ENCODE results near the gene CACNA1C.
A peak's percentile ranks its signal among the peaks of the same experiment; 100 is the strongest.

The CACNA1C gene

DNA sequence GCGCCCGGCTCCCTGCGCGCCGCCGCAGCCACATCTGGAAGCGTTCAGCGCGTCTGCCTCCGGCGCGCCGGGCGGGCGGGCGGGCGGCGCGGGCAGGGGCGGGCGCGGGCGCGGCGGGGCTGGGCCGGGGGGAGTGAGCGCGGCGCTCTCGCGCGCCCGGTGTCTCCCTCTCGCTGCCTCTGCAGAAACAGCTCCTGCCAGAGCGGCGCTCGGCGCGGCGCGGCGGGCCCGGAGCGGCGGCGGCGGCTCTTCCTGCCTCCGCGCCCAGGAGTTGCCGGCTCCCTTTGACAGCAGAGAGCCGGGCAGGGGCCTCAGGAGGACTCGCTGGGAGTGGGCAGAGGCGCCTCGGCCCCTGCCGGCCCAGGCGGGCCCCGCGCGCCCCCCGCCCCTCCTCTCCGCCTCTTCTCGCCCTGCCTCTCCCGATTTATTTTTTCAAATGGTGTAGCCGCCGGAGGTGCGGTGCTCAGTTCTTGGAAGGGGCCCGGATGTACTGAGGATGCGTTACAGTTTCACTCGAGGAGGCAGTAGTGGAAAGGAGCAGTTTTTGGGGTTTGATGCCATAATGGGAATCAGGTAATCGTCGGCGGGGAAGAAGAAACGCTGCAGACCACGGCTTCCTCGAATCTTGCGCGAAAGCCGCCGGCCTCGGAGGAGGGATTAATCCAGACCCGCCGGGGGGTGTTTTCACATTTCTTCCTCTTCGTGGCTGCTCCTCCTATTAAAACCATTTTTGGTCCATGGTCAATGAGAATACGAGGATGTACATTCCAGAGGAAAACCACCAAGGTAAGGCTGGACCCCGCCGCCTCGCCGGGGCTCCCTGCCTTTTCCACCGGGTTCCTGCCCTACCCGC, at the start of gene CACNA1C:
TSS of gene CACNA1C (plus strand) at position 162 of the 853 bp plus-strand sequence. CDS start at position 738, 576 bp downstream.
- peak in 1 of 2 experiments; percentile 15 for DNase-seq (ENCODE audit: low read depth in 2 of 2)

DNA sequence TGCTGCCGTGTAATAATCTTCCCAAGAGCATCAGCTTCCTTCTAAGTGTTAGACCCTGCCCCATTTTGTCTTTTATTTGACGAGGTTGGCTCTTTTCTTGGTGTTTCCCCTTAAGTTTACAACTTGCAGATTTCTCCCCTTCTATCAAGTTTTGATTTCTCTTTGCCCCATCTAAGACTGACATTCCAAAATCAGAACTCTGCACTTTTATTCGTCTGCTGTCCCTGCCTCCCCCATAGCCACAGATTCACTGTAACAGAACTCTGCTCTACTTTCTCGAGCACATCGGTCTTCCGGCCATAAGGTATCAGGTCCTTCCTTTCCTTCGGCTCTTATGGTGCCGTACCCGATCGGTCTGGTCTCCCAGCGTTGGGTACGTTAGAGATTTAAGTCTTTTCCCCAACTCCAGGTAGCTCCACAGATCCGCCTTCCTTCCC, 49.1 kb upstream of the CACNA1C start:
- DNase-seq (ENCODE audit: low read depth in 2 of 2) = no peak

DNA sequence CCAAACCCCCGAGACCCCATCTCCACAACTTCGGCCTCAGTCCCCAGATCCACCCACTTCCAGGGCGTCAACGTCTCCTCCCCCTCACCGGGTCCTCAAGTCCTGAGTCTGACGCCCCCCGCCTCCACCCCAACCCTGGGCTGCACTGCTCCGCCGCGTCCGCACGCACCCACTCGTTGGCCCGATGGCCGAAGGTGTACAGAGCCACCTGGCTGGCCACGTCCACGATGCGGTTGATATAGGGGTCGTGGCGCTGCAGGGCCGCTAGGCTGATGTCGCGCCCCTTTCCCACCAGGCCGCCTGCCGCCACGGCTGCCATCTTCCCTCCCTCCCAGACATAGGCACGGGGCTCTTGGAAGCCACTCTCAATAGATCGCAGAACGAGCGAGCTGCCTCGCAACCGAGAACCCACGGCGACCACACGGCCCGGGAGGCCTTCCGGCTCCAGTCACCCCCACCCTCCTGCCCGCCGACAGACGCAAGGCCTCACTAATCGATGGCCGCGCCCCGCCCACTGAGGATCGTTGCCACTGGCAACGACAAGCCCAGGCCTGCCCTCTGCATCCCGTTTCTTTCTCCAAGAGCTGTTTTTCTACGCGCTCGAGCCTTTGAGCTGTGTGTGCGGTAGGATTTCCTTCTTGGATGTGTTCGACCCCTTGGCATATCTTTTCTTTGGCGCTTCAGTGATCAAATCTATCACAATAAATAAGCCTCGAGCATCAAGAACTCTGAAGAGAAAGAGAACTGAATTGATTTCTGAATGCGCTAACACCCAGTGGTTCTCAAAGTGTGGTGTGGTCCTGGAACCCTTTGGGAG, 48.5 kb upstream of the CACNA1C start, which contains the start of gene DCP1B:
TSS of gene DCP1B (minus strand) at position 345 of the 817 bp plus-strand sequence. CDS start at position 319, 26 bp downstream.
- DNase-seq (ENCODE audit: low read depth in 2 of 2) = peak; percentile 89 to 93

DNA sequence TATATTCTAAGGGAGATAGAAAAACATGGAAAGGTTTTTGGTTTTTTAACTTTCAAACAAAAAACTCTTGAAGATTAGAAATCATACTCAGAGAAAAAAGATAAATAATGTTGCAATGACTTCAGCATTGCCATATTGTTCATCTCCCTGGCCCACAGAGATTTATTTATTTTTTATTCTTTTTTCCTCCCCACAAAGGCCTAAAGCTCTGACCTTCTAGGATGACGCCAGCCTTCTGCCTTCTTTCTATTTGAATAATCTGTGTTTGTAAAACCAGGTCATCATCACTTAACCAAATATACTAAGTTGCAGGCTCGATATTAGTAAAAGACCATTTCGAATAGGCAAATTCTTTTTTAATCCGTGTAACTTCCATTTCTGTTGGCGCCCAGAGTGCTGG, 44.1 kb upstream of the CACNA1C start:
- no peak for DNase-seq (ENCODE audit: low read depth in 2 of 2)

DNA sequence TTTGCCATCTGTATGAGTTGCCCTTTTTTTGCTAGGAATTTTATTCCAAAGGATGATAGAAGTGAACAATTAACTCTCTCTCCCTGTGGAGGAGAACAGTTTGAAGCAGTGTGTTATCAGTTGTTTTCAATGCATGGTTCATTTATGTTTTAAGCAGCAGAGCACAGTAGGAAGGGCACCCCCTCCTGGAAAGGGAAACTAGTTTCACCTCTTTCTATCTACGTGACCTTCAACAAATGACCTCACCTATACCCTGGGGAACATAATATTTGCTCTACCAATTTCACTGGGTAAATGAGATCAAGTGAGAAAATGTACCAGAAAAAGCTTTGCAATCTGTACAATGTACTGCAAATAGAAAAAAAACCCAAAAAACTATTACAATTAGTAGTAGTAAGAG, 43.2 kb upstream of the CACNA1C start:
- DNase-seq (ENCODE audit: low read depth in 2 of 2) = no peak

DNA sequence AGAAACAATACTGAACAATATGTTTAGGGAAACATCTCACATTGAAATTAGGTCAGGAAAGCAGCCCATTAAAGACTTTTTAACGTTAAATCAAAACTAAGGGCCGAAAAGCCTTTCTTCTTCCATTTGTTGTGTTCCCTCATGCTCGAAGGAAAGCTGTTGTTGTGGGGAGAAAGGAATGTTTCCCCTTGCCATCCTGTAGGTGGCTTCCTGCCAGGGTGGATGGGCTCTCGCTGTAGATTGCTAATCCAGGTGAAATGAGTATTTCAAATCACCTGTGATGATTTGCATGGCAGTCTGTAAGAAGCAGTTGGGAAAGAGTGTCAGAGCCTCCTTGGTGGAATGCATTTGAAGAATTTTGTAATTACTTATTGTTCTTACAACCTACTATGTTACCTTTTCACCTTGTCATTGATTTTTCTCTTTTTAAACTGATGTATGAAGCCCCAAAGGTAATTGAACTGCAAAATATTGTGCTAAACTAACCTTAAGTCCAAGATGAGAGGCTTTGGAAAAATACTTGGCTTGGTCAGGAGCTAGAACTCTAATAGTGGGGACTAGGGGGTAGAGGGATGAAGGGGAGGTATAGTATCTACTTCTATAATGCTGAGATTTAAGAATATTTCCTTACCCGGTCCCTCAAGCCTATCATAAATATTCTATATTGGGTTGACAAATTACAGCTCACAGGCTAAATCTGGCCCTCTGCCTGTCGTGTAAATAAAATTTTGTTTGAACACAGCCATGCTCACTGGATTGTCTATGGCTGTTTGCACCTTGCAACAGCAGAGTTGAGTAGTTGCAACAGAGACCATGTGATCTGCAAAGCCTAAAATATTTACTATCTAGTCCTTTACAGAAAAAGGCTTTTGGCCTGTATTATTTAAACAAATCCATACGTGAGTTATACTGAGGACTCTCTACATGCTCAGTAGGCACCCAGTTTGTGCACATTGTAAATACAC, 40.9 kb upstream of the CACNA1C start:
- DNase-seq (ENCODE audit: low read depth in 2 of 2) = no peak

DNA sequence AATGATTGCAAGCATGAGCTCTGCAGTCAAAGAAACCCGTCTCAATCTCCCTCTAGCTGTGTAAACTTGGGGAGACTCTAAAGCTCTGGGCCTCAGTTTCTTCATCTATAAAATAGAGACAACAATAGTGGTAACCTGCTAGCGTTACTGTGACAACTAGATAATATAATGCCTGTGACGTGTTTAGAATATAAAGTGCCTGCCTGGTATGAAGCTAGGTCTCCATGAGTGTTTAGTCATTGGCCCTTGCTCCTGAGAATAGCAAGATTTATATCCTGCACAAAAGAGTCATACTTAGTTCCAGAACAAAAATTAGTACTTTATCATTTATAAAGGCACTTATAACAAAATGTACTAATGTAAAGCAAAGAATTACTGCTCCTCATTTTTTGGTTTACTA, 39.7 kb upstream of the CACNA1C start:
- DNase-seq (ENCODE audit: low read depth in 2 of 2) = no peak

DNA sequence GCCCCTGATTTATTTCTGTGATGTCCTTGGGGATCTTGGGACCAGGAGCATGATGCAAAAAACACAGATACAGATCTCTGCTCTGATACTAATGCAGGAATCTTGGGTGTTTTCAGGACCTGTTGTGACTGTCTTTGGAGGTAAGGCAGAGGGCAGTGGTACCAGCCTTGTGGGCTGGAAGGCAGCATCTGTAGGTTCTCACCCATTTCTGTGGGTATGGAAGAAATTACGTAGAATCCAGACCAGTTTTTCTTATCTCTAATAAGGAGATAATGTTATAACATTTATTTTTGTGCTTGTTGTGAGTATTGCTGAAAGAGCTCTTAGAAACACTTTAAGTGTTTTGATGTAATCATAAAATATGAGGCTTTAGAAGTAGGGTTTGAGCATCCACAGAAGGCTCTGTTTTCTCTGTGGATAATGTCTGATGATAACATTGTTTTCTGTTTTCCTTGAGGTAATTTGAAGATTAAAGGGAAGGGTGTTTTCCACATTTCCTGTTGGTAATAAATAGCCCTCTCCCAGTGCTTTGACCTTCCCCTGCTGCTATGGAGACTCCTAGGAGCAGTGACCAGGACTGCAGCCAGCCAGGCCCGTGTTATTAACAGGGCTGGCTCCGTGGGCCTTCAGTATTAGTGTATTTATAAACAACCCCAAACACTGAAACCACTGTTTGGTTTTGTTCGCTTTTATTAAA, 39.1 kb upstream of the CACNA1C start:
- DNase-seq (ENCODE audit: low read depth in 2 of 2) = no peak

DNA sequence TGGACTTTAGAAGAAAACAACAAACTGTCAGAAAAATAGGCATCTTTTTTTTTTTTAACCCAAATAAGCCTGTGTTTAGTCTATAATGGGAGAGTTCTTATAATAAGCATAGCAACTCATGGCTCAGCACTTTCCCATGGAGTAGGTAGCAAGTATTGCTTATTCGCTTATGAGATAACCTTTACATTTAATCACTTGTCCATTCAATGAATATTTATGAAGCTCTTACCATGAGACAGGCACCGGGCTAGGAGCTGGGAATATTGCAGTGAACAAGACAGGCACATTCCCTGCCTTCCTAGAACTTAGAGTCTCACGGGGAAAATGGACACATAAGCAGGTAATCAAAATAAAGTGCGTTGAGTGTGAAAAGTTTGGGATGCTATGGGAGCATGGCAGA, 38.6 kb upstream of the CACNA1C start:
- no peak for DNase-seq (ENCODE audit: low read depth in 2 of 2)

DNA sequence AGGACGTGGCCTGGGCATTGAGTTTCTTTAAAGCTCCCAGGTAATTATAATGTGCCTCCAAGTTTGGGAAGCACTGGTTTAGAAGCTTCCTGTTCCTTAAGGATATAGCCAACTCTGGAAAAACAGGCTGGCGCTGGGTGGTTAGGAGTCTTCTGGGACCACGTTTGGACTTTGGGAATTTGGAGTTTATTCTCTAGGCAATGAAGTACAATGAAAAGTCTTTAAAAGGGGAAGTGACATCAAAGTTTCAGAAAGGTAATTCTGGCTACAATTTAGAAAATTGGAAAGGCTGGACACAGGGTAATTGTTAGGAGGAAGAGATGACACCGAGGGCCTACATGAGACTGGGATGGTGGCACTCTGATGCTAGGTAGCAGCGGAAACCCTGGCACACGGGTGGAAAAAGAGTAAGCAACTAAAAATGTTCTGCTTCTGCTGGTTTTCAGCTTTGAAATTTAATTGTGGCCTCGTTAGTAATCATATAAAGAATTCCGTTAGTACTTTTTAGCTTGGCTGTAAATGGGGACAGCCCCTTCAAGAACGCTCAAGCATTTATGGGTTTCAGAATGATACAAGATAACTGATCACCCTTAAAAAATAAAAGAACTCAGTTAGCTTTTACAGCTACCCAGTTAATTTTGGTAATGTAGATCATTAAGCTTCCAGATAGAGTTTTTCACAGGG, 35.8 kb upstream of the CACNA1C start:
- DNase-seq (ENCODE audit: low read depth in 2 of 2) = no peak

DNA sequence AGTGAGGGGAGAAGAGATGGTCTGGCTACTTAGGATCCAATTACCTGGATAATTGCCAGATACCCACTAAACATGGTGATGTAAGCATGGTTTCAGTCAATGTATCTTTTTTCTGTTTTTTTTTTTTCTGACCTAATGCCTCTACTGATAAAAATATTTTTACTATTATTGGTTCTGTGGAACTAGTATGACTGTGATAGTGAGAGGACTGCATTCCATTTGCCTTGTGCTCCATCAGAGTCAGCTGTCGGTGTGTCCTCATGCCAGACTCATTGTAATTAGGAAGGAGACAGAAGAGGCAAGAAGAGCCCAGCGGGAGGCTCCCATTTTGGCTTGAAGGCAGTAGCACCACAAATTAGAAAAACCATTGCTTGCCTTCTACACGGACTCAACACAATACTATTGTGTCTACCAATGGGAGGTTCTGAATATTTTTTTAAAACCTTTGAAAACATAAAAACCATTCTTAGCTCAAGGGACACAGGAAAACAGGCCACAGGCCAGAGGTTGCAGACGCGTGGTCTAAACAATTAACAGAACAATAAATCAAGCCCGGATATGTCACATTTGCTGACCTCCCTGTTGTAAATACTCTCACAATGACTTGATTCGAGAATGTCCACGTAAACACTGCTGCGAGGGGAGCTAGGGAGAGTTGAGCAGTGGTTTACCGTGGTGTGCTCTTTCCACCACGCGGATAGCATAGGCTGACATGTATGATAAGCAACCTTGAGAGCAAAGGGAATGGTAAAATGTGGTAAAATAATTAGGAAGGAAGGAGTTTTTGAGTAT, 35.0 kb upstream of the CACNA1C start:
- DNase-seq (ENCODE audit: low read depth in 2 of 2) = no peak

DNA sequence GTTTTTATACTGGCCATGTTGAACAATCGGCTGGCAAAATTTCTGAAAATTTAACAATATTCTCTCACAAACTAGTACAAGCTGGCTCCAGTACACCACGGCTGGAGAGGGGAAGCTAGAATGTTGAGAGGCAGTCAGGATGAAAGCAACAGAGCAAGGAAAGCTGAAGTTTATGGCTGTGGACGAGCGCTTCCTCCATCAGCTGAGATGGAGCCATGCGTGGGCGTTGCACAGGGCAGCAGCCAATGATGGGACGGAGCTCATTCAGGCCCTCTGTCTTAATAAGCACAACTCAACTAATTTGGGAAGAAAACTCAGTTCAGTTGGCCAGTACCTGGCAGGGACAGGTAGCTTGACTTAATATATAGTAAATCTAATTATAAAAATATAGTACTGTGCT, 34.4 kb upstream of the CACNA1C start:
- DNase-seq (ENCODE audit: low read depth in 2 of 2) = no peak

DNA sequence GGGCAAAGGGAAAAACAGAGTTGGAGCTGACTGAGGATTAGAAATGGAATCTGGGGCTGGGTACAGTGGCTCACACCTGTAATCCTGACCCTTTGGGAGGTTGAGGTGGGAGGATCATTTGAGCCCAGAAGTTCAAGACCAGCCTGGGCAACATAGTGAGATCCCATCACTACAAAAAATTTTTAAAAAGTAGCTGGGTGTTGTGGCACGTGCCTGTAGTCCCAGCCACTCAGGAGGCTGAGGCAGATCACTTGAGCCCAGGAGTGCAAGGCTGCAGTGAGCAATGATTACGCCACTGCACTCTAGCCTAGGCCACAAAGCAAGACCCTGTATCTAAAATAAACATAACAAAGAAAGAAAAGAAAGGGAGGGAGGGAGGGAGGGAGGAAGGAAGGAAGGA, 33.7 kb upstream of the CACNA1C start:
- DNase-seq (ENCODE audit: low read depth in 2 of 2) = no peak

DNA sequence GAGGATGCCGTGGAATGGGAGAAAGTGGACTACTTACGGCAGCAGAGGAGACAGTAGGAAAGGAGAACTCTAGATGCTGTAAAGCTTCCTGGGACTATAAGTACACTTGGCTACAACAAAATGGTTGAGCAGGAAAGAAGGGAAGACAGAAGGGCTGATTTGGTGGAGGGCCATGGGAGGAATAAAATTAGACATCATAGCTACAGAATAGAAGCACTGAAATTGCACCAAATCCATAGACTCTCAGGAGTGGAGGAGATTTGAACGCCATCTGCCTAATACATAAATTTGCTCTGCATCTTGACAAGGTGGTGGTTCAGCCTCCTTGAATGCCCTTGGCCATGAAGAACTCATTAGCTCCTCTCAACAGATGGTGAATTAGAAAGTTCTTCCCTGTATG, 32.3 kb upstream of the CACNA1C start:
- no peak for DNase-seq (ENCODE audit: low read depth in 2 of 2)

DNA sequence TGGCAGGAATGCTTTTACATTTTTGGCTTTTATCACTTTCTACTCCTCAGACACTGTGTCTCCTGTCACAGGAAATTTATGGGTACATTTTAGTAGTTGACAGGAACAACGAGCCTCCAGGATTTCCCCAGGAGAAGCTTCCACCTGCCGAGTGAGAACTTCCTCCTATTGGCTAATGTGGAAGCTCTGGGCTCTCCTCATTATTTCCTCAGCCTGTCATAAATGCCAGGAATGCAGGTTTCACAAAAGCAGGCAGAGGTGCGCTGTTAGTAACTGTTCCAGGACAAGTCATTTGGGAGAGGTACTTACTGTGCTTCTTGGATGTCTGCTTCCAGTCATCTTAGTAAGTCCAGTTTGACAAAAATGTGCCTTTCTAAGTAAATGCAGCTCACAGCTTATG, 29.4 kb upstream of the CACNA1C start:
- no peak for DNase-seq (ENCODE audit: low read depth in 2 of 2)

DNA sequence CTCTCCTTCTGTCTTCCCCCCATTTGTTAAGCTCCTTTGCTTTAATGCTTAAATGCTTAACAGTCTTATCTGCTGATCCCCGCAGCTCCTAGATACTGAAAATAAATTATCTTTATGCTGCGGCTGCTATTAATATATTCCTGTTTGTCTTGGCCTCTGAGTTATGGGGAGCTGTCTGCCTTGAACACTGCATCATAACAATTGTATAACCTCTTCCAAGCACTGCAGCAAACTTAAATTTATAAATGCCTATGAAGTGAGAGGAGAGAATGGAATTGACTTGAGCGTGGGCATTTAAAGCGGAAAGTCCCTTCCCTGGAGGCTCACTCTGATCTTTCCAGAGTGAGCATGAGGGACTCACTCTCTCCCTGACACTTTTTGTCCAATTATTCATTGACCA, 25.4 kb upstream of the CACNA1C start:
- DNase-seq (ENCODE audit: low read depth in 2 of 2) = no peak

DNA sequence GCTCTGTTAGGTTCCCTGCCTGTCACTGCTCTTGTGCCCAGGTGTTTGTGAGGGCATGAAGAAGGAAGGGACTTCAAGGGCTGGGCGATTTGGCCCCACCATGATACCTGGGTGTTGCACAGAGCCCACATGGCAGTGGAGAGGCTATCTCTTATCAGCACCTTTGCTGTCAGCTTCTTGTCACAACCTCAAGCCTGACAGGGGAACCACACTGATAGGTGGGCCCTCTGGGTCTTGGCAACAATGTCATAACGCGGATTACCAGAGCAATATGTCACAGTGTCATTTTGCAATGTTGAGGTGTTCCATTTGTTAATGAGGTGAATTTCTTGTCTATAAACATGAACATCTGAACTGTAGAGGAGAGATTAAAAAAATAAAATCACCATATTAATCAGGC, 22.9 kb upstream of the CACNA1C start:
- no peak for DNase-seq (ENCODE audit: low read depth in 2 of 2)

DNA sequence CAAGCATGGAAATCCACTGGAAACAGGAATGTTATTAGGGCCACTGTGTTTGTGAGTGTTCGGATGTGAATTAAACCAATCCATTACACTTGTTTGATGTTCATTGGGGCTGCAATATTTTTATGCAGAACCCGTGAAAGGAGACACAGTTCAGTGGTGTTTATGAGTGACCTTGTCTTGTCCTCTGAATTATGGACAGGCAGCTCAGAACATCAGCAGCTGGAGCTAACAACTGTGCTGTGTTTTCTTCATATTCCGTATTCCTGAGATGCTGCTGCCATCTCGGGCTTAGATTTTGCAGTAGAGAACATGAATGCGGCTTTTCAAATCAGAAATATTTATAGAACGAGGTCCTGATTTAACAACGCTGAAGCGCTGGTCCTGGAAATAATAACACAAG, 20.3 kb upstream of the CACNA1C start:
- DNase-seq (ENCODE audit: low read depth in 2 of 2) = no peak

DNA sequence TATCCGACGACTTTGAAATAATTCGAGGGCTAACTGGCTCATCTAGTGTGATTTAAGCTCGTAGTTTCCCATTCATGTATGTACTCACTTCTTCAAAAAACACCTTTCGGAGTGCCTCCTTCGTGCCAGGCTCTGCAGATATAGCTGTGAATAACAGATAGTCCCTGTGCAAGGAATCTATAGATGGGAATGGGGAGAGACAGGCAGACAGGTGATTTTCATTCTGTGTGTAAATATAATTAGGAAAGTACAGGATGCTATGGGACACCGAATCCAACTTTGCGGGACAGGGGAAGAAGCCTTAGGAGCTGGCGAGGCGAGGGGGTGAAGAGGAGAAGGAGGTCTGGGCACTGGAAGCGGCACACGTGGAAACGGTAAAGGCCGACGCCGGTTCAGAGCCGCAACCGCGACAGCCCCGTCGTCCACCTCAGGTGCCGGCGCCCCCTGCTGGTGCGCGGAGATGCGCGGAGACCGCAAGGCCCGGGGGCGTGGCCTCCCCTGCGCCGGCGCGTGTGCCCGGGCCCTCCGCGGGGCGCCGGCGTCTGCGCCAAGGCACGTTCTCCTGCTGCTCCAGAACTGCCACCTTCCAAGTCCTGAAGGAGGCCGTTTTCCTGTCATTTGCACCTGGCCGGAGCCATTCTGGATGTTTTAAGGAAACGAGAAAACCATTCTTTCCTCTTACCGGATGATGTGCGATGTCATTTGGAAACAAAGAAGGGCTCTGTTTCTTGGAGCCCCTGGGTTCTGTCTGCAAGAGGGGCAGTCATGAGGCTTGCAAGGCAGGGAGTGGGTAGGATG, 18.0 kb upstream of the CACNA1C start:
- DNase-seq (ENCODE audit: low read depth in 2 of 2) = peak; percentile 70 to 86
